ENCODE measurements around the gene PLD1.

- no peak for TF ChIP-seq ZNF518A (tag by site-specific recombination; conservative IDR thresholded peaks at IDR 0.05; ENCODE audit: low read depth)
- no peak for TF ChIP-seq ZNF670 (tag by site-specific recombination; IDR thresholded peaks at IDR 0.05; ENCODE audit: low read depth)
- TF ChIP-seq CTCF (tag by site-specific recombination; IDR thresholded peaks at IDR 0.05), result no peak
- TF ChIP-seq ZSCAN5A (tag by site-specific recombination; IDR thresholded peaks at IDR 0.05), result no peak
- TF ChIP-seq ZNF747 (tag by site-specific recombination; IDR thresholded peaks at IDR 0.05), result no peak
- no peak for TF ChIP-seq ZBTB20 (tag by site-specific recombination; IDR thresholded peaks at IDR 0.05)
- no peak for TF ChIP-seq ZNF2 (tag by site-specific recombination; IDR thresholded peaks at IDR 0.05)
These were observed 97.9 kb downstream of the PLD1 start for GRCh38 chr3:171712171-171712938.

Measured in HEK293 (cell line).